Kidney epithelial cell (primary cell): ENCODE data around the gene TWNK. TPM values are rescaled to one million over a fixed set of nuclear protein-coding genes. Genes with fewer than 3 reads are reported as not detected.

Experiments used
- DNase-seq: peaks from one replicate; pipeline ENCODE4 v3.0.0-alpha.2; 2010; ENCODE audit warnings: low read depth
- H3K27me3 ChIP-seq: 2 replicates; pipeline ENCODE4 v1.6.0; 2011; ENCODE audit warnings: low read length; ENCODE audit not compliant: control insufficient read depth, insufficient read depth
- H3K36me3 ChIP-seq: 2 replicates; pipeline ENCODE4 v1.5.1; 2011; ENCODE audit warnings: low read length; ENCODE audit not compliant: control insufficient read depth, insufficient read depth
- H3K4me3 ChIP-seq: 2 replicates; pipeline ENCODE4 v1.5.1; 2011; ENCODE audit warnings: low read depth, mild to moderate bottlenecking, control low read depth, low read length
- total RNA-seq: library from RNA; depleted of rRNA; stranded (reverse); fragments of >200 nt; gene quantifications from 2 replicates; pipeline ENCODE4 v1.2.3, GENCODE V29; 2015
- TF ChIP-seq, protein P1 (sequence below): IDR thresholded peaks from 2 replicates; pipeline ENCODE4 v1.5.1; 2011; ENCODE audit warnings: mild to moderate bottlenecking, moderate library complexity, low read length, control low read depth, inconsistent platforms; ENCODE audit not compliant: insufficient read depth, poor library complexity, severe bottlenecking

TWNK gene
- total RNA-seq, 1 donor from 2014 or later: 14.1 TPM

DNA sequence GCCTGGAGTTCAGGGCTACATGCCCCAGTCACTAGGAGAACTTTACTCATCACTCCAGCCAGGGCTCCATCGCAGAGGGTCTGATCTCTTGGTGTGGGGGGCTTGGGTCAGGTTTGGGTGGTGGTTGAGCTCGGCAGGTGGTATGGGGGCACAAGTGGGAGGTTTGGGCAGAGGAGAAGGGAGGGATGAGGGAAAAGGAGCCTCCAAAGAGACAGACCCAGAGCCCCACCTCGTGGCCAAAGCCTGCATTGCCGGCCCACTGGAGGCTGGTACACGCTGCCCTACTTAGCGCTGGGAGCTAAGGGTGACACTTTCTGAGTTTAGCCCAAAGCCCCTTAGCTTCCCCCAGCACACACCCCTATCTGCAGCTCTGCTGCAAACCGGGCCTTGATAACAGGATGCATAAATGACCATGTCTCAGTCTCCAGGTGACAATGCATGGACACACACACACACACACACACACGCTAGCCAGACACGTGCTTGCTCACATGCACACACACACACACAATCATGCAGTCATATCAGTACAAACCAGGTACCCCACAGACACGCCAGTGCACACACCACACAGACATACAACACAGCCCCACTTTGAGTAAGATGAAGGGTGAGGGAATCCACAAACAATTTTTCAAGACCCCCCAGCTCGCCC is 27.0 kb downstream of the TWNK start:
- peaks cover 17% of the 10 kb centered on the region for H3K27me3 ChIP-seq
- DNase-seq: no peak
- TF ChIP-seq, protein P1, sequence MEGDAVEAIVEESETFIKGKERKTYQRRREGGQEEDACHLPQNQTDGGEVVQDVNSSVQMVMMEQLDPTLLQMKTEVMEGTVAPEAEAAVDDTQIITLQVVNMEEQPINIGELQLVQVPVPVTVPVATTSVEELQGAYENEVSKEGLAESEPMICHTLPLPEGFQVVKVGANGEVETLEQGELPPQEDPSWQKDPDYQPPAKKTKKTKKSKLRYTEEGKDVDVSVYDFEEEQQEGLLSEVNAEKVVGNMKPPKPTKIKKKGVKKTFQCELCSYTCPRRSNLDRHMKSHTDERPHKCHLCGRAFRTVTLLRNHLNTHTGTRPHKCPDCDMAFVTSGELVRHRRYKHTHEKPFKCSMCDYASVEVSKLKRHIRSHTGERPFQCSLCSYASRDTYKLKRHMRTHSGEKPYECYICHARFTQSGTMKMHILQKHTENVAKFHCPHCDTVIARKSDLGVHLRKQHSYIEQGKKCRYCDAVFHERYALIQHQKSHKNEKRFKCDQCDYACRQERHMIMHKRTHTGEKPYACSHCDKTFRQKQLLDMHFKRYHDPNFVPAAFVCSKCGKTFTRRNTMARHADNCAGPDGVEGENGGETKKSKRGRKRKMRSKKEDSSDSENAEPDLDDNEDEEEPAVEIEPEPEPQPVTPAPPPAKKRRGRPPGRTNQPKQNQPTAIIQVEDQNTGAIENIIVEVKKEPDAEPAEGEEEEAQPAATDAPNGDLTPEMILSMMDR: peak; percentile 95
- H3K36me3 ChIP-seq: no peaks in the 10 kb centered on the region
- no peak overlapping the region for H3K4me3 ChIP-seq

DNA sequence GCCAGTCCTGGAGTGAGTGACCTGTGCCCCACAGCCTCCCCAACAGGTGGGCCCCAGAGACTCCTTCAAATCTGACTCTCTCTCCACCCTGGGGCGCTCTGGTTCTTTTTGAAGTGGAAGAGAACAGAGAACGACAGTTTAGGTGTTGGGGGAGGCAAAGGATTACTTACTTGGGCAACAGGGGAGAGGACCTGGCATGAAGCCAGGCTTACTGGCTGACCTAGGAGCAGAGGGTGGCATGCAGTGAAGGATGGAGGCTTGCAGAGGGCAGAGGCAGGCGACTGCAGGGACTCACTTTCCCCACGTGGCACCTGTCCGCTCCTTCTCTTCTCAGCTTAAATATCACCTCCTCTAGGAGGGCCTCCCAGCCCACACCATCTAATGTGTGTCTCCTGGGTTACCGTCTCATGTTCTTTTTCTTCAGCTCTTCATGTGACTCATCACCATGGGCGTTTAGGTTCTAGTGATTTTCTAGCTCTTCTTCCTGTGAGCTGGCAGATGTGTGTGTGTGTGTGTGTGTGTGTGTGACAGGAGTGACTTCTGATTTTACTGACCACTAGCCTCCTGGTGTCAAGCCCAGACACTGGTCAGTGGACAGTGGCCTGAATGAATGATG is 27.7 kb downstream of the TWNK start:
- H3K36me3 ChIP-seq: no peaks in the 10 kb centered on the region
- peaks cover 17% of the 10 kb centered on the region for H3K27me3 ChIP-seq
- peak; percentile 88 for DNase-seq
- H3K4me3 ChIP-seq: no peak overlapping the region
- TF ChIP-seq, protein P1: no peak

DNA sequence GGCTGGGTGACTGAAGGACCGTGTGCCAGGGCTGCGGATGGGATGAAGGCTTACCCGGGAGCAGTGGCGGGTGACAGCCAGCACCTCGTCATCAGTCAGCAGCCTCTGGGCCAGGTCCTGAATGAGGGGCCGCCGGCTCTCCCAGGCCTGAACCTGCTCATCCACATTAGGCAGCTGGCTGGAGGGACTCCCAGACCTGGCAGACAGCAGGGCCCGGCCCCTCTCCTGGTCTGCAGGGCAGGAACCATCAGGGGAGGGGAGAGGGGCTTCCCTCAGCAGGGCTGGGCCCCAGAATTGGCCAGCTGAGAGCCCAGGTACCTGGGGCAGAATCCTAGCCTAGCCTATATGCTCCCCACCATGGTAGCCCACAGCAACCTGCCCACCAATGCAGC is 28.2 kb downstream of the TWNK start:
- peaks cover 17% of the 10 kb centered on the region for H3K27me3 ChIP-seq
- H3K36me3 ChIP-seq: no peaks in the 10 kb centered on the region
- no peak overlapping the region for H3K4me3 ChIP-seq
- TF ChIP-seq, protein P1: no peak
- DNase-seq: no peak

DNA sequence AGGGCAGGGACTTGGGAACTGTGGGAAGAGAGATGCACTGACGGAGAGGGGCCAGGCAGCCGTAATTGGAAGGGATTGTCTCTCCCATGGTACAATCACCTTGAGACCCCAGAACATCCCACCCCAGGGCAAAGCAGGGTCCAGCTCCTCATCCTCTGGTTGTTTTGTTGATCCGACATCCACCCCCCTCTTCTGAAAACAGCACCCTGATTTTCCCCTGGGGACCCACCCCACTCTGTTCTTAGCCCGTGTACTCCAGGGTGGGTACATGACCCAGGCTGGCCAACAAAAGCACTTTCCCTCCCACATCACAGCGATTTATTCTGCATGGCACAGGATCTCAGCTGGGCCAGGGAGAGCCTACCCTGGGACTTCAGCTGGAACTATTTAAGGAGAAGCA is 29.5 kb downstream of the TWNK start:
- no peak for DNase-seq
- Histone ChIP-seq H3K36me3 (no peaks in the 10 kb centered on the region), H3K4me3 (no peak overlapping the region), H3K27me3 (peaks cover 17% of the 10 kb centered on the region)
- TF ChIP-seq, protein P1: no peak

DNA sequence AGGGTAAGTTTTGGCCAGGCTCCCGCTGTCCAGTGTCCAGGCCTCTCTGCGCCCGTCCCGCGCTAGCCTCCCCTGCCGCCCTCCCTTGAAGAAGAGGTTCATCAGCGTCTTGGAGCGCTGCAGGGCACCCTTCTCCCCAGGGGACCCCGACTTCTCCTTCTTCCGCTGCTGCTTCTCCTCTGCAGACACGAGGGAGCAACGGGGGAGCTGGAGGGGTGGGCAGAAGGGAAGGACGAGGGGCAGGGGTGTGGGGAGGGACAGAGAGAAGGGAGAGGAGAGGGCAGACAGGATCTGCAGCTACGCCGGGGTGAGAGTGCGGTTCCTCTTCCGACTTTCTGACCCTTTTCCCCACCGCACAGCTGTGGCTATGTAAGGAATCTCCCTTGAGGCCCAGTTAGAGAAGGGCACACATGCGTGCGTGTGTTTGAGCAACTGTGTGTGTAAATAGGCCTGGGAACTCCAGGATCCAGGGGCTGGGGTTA is 30.8 kb downstream of the TWNK start:
- Histone ChIP-seq H3K4me3 (no peak overlapping the region), H3K27me3 (peaks cover 17% of the 10 kb centered on the region), H3K36me3 (no peaks in the 10 kb centered on the region)
- TF ChIP-seq, protein P1: no peak
- DNase-seq: no peak
